Progenitor cell of endocrine pancreas (in vitro differentiated cells): Measurements from ENCODE around the gene SIPA1. TPM values are rescaled to one million over a fixed set of nuclear protein-coding genes. Genes with fewer than 3 reads are reported as not detected.

Experiments used
- DNase-seq: peaks from one replicate; pipeline ENCODE4 v3.0.0; 2021; ENCODE audit warnings: low spot score; ENCODE audit not compliant: unreplicated experiment
- H3K27ac Mint-ChIP-seq: 2 replicates; pipeline ENCODE4 v1.8.0; 2021; ENCODE audit warnings: mild to moderate bottlenecking, moderate library complexity, mixed read lengths
- H3K27me3 Mint-ChIP-seq: 2 replicates; pipeline ENCODE4 v1.8.0; 2021; ENCODE audit warnings: mixed read lengths
- H3K36me3 Mint-ChIP-seq: 2 replicates; pipeline ENCODE4 v1.8.0; 2022; ENCODE audit warnings: mixed read lengths; ENCODE audit not compliant: insufficient read depth
- H3K4me1 Mint-ChIP-seq: 2 replicates; pipeline ENCODE4 v1.8.0; 2021; ENCODE audit warnings: low read depth, mixed read lengths
- H3K4me3 Mint-ChIP-seq: 2 replicates; pipeline ENCODE4 v1.8.0; 2021; ENCODE audit warnings: low read depth, mild to moderate bottlenecking, moderate library complexity, mixed read lengths
- H3K9me3 Mint-ChIP-seq: 2 replicates; pipeline ENCODE4 v1.8.0; 2021; ENCODE audit warnings: low read depth, mixed read lengths
- total RNA-seq: library from RNA; stranded (reverse); gene quantifications from 2 replicates; pipeline ENCODE4 v1.2.1, GENCODE V29; 2021
- TF ChIP-seq, protein P1 (sequence below): fragments of 200-600 bp; sonication (generic); IDR thresholded peaks from one replicate; pipeline ENCODE4 v1.5.0; 2021; ENCODE audit warnings: antibody characterized with exemption, mild to moderate bottlenecking; ENCODE audit not compliant: unreplicated experiment

Gene SIPA1
- total RNA-seq, 1 donor from 2014 or later: 19.5 TPM

DNA sequence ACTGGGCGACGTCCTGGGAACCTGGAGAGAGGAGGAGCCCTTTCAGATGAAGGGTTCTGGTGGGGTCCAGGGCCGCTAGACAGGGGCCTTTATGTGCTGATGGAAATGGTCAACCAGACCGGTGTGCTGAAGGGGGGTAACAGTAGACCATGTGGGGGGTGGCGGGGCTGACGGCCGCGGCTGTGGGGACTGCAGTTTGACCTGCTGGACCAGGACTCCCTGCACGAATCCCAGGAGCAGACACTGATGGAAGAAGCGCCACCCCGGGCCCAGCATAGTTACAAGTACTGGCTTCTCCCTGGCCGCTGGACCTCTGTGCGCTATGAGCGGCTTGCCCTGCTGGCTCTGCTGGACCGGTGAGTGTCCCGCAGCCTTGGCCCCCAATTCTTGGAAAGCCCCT is 15.9 kb upstream of the SIPA1 start:
- H3K27ac Mint-ChIP-seq: no peak overlapping the region
- no peak overlapping the region for H3K4me3 Mint-ChIP-seq
- TF ChIP-seq, protein P1, sequence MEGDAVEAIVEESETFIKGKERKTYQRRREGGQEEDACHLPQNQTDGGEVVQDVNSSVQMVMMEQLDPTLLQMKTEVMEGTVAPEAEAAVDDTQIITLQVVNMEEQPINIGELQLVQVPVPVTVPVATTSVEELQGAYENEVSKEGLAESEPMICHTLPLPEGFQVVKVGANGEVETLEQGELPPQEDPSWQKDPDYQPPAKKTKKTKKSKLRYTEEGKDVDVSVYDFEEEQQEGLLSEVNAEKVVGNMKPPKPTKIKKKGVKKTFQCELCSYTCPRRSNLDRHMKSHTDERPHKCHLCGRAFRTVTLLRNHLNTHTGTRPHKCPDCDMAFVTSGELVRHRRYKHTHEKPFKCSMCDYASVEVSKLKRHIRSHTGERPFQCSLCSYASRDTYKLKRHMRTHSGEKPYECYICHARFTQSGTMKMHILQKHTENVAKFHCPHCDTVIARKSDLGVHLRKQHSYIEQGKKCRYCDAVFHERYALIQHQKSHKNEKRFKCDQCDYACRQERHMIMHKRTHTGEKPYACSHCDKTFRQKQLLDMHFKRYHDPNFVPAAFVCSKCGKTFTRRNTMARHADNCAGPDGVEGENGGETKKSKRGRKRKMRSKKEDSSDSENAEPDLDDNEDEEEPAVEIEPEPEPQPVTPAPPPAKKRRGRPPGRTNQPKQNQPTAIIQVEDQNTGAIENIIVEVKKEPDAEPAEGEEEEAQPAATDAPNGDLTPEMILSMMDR: no peak

DNA sequence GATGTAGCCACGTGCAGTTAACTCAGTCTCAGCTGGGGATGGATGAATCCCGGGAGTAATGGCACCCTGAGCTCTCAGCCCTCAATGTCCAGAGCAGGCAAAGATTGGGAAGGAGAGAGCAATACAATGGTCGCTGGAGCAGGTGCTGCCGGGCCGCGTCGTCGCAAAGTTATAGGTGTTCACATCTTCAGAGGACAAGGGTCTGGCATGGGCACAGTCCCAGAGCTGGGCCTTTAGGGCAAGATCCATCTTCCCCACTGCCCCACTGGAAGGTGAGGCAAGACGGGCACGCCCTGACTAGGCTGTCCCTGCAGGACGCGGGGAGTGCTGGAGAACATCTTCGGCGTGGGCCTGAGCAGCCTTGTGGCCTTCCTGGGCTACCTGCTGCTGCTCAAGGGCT is 14.7 kb upstream of the SIPA1 start:
- Mint-ChIP-seq H3K4me1 (no peaks in the 10 kb centered on the region), H3K27me3 (no peaks in the 10 kb centered on the region), H3K27ac (peak overlapping the region; percentile 59), H3K9me3 (no peaks in the 10 kb centered on the region), H3K4me3 (no peak overlapping the region), H3K36me3 (peaks cover 6% of the 10 kb centered on the region)
- TF ChIP-seq, protein P1: no peak
- no peak for DNase-seq

More for the DNA sequence above, 15.9 kb upstream of the SIPA1 start:
- DNase-seq: no peak
- no peaks in the 10 kb centered on the region for H3K9me3 Mint-ChIP-seq
- H3K4me1 Mint-ChIP-seq: no peaks in the 10 kb centered on the region
- H3K36me3 Mint-ChIP-seq: peaks cover 5% of the 10 kb centered on the region
- no peaks in the 10 kb centered on the region for H3K27me3 Mint-ChIP-seq

DNA sequence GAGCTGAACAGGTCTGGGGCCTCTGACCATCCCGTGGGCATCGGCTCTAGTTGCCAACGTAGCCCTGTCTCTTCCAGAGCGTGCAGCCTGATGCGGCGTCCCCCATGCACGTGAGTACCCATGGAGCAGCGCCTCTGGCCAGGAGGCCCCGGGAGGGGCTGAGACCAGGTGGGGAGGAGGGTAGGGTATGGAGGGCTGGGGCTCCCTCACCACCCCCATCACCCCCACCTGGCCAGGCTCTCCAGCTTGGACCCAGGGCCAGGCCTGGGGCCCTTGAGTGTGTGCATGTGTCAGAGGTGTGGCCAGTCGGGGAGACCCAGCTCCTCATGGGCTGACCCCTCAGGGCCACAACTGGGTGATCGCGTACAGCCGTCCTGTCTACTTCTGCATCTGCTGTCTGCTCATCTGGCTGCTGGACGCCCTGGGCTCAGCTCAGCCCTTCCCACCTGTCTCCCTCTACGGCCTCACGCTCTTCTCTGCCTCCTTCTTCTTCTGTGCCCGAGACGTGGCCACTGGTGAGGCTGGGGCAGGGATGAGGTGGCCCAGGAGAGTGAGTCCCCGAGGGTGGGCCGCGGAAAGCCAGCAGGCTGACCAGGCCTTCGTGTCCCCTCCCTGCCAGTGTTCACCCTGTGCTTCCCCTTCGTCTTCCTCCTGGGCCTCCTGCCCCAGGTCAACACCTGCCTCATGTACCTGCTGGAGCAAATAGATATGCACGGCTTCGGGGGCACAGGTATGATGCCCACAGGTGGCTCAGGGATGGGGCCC is 13.9 kb upstream of the SIPA1 start:
- no peak overlapping the region for H3K4me3 Mint-ChIP-seq
- no peaks in the 10 kb centered on the region for H3K4me1 Mint-ChIP-seq
- no peaks in the 10 kb centered on the region for H3K27me3 Mint-ChIP-seq
- H3K36me3 Mint-ChIP-seq: peaks cover 6% of the 10 kb centered on the region
- TF ChIP-seq, protein P1: no peak
- H3K9me3 Mint-ChIP-seq: no peaks in the 10 kb centered on the region
- no peak overlapping the region for H3K27ac Mint-ChIP-seq
- no peak for DNase-seq

DNA sequence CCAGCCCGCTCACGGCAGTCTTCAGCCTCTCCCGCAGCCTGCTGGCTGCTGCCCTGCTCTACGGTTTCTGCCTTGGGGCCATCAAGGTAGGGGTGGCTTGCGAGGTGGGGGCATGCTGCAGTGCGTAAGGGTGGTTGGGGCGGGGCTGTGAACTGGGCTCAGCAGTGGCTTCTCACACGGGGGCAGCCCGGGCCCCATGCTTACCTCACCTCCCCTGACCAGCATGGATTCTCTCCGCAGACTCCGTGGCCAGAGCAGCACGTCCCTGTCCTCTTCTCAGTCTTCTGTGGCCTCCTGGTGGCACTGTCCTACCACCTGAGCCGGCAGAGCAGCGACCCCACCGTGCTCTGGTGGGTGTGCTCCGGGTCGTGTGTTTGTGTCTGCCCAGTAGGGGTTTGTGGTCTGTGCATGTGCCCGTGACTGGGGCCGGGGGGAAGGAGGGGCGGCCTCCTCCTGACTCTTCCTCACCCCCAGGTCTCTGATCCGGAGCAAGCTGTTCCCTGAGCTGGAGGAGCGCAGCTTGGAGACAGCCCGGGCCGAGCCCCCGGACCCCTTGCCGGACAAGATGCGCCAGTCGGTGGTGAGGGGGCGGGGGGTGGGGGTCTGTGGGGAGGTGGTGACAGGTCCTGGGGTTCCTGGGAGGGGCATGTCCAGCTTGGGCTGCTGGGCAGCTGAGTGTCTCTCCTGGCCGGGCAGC is 12.8 kb upstream of the SIPA1 start:
- TF ChIP-seq, protein P1: no peak
- Mint-ChIP-seq H3K4me1 (no peaks in the 10 kb centered on the region), H3K9me3 (no peaks in the 10 kb centered on the region), H3K4me3 (no peak overlapping the region), H3K27ac (no peak overlapping the region), H3K36me3 (peaks cover 6% of the 10 kb centered on the region), H3K27me3 (no peaks in the 10 kb centered on the region)
- no peak for DNase-seq

DNA sequence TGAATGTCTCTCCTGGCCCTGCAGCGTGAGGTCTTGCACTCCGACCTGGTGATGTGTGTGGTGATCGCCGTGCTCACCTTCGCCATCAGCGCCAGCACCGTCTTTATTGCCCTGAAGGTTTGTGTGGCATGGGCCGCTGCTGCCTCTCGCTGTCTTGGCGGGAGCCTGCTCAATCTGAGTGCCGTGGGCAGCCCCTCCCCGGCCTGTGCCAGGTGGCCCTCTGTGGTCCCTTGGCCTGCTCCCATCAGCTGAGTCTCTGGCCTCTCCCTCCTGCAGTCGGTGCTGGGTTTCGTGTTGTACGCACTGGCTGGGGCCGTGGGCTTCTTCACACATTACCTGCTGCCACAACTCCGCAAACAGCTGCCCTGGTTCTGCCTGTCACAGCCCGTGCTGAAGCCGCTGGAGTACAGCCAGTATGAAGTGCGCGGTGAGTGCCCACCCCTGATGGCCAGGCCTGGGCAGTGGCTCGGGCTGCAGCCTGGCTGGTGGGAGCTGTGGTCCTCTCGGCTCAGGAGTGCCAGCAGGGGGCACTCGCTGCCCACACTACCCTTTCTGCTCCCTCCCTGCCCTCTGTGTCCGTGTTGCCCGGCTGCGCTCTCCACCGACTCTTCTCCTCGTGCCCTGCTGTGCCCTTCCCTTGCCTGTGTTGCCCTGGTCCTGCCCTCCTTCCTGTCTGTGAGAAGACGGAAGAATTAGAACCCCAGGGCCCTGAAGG is 12.1 kb upstream of the SIPA1 start:
- TF ChIP-seq, protein P1: peak; percentile 58
- Mint-ChIP-seq H3K27ac (no peak overlapping the region), H3K4me1 (no peaks in the 10 kb centered on the region), H3K27me3 (no peaks in the 10 kb centered on the region), H3K4me3 (no peak overlapping the region), H3K9me3 (no peaks in the 10 kb centered on the region), H3K36me3 (peaks cover 6% of the 10 kb centered on the region)
- no peak for DNase-seq
